Measurements from ENCODE around the gene ZIC2. TPM values are rescaled to one million over a fixed set of nuclear protein-coding genes. Genes with fewer than 3 reads are reported as not detected.

ZIC2 gene
- total RNA-seq, 1 donor from 2014 or later: 30.6 TPM

- Mint-ChIP-seq H3K9me3 (ENCODE audit: low read depth) (no peaks in the 10 kb centered on the region), H3K4me3 (ENCODE audit: unreplicated experiment) (peak overlapping the region; percentile 72), H3K36me3 (ENCODE audit: low read depth) (peaks cover 10% of the 10 kb centered on the region), H3K27me3 (ENCODE audit: low read depth) (no peaks in the 10 kb centered on the region), H3K27ac (ENCODE audit: unreplicated experiment) (peak overlapping the region; percentile 86), H3K4me1 (ENCODE audit: low read depth) (peaks cover 26% of the 10 kb centered on the region)
- DNase-seq (ENCODE audit: low spot score): no peak
- no peak for TF ChIP-seq CTCF (IDR thresholded peaks at IDR 0.05)
Measured at GRCh38 chr13:99978799-99979452, 2.7 kb upstream of the ZIC2 start.

GRCh38 chr13:99979453-99980200 is 2.0 kb upstream of the ZIC2 start:
- H3K36me3 Mint-ChIP-seq (ENCODE audit: low read depth): peaks cover 17% of the 10 kb centered on the region
- H3K4me3 Mint-ChIP-seq (ENCODE audit: unreplicated experiment): peak overlapping the region; percentile 72
- TF ChIP-seq CTCF (IDR thresholded peaks at IDR 0.05): no peak
- DNase-seq (ENCODE audit: low spot score): no peak
- H3K27ac Mint-ChIP-seq (ENCODE audit: unreplicated experiment): peak overlapping the region; percentile 88
- no peaks in the 10 kb centered on the region for H3K27me3 Mint-ChIP-seq (ENCODE audit: low read depth)
- H3K9me3 Mint-ChIP-seq (ENCODE audit: low read depth): no peaks in the 10 kb centered on the region
- H3K4me1 Mint-ChIP-seq (ENCODE audit: low read depth): peaks cover 26% of the 10 kb centered on the region

GRCh38 chr13:99980201-99980823 is 1.3 kb upstream of the ZIC2 start:
- Mint-ChIP-seq H3K4me3 (ENCODE audit: unreplicated experiment) (peak overlapping the region; percentile 72), H3K4me1 (ENCODE audit: low read depth) (peaks cover 26% of the 10 kb centered on the region), H3K9me3 (ENCODE audit: low read depth) (no peaks in the 10 kb centered on the region), H3K36me3 (ENCODE audit: low read depth) (peaks cover 17% of the 10 kb centered on the region), H3K27ac (ENCODE audit: unreplicated experiment) (peak overlapping the region; percentile 90), H3K27me3 (ENCODE audit: low read depth) (no peaks in the 10 kb centered on the region)
- TF ChIP-seq CTCF (IDR thresholded peaks at IDR 0.05): peak; percentile 21
- no peak for DNase-seq (ENCODE audit: low spot score)

GRCh38 chr13:99980824-99981734 is 505 bp upstream of the ZIC2 start:
- Mint-ChIP-seq H3K4me1 (ENCODE audit: low read depth) (peaks cover 29% of the 10 kb centered on the region), H3K4me3 (ENCODE audit: unreplicated experiment) (peak overlapping the region; percentile 72), H3K36me3 (ENCODE audit: low read depth) (peaks cover 19% of the 10 kb centered on the region), H3K27me3 (ENCODE audit: low read depth) (no peaks in the 10 kb centered on the region), H3K9me3 (ENCODE audit: low read depth) (no peaks in the 10 kb centered on the region), H3K27ac (ENCODE audit: unreplicated experiment) (peak overlapping the region; percentile 90)
- DNase-seq (ENCODE audit: low spot score): peak; percentile 95
- TF ChIP-seq CTCF (IDR thresholded peaks at IDR 0.05): no peak

Data from chondrocyte (in vitro differentiated cells).